C1 segment of cervical spinal cord (tissue), 14 donors: ENCODE results near the gene ADAP1.

Experiments
- DNase-seq, 14 donors: peaks; one replicate each; lab custom pipeline; 2025; lab: John Stamatoyannopoulos, UW

Gene ADAP1

GRCh38 chr7:910441-910861, 44.0 kb downstream of the ADAP1 start:
- DNase-seq, result no peak

GRCh38 chr7:909358-910329, 44.8 kb downstream of the ADAP1 start:
- DNase-seq, result peak in 7 of 14 donors; percentile 16 to 55 (median 50)

- peak in 8 of 14 donors; percentile 8 to 63 (median 32) for DNase-seq
These were observed 45.7 kb downstream of the ADAP1 start for GRCh38 chr7:908591-909357.

GRCh38 chr7:908159-908581, 46.3 kb downstream of the ADAP1 start:
- no peak for DNase-seq

- peak in 2 of 14 donors; percentile 35 to 48 for DNase-seq
These were observed 47.1 kb downstream of the ADAP1 start for GRCh38 chr7:907158-907980.

GRCh38 chr7:906776-907157, 47.7 kb downstream of the ADAP1 start:
- DNase-seq, result no peak

GRCh38 chr7:904847-905246, 49.6 kb downstream of the ADAP1 start:
- DNase-seq, result no peak

GRCh38 chr7:903921-904755, 50.3 kb downstream of the ADAP1 start:
- DNase-seq, result no peak

GRCh38 chr7:902996-903395, 51.5 kb downstream of the ADAP1 start:
- DNase-seq, result no peak

- peak in 9 of 14 donors; percentile 12 to 81 (median 40) for DNase-seq
These were observed 52.9 kb downstream of the ADAP1 start for GRCh38 chr7:901388-902154.

GRCh38 chr7:901041-901387, 53.5 kb downstream of the ADAP1 start:
- no peak for DNase-seq

- no peak for DNase-seq
These were observed 54.0 kb downstream of the ADAP1 start for GRCh38 chr7:900331-901040.

- no peak for DNase-seq
These were observed 54.7 kb downstream of the ADAP1 start for GRCh38 chr7:899806-900205.

GRCh38 chr7:898855-899681, 55.4 kb downstream of the ADAP1 start:
- no peak for DNase-seq

- no peak for DNase-seq
These were observed 56.0 kb downstream of the ADAP1 start for GRCh38 chr7:898460-898854.

GRCh38 chr7:897771-898376, 56.6 kb downstream of the ADAP1 start:
- no peak for DNase-seq

GRCh38 chr7:897086-897485, 57.4 kb downstream of the ADAP1 start:
- no peak for DNase-seq
